GM21381 (cell line): Measurements from ENCODE around the gene SLC25A13.

Source experiments
- ATAC-seq: cut with Tn5 transposase; IDR thresholded peaks from one replicate; pipeline ENCODE4 v1.9.1; 2021; ENCODE audit warnings: mild to moderate bottlenecking, moderate library complexity; ENCODE audit not compliant: unreplicated experiment

Gene SLC25A13

DNA sequence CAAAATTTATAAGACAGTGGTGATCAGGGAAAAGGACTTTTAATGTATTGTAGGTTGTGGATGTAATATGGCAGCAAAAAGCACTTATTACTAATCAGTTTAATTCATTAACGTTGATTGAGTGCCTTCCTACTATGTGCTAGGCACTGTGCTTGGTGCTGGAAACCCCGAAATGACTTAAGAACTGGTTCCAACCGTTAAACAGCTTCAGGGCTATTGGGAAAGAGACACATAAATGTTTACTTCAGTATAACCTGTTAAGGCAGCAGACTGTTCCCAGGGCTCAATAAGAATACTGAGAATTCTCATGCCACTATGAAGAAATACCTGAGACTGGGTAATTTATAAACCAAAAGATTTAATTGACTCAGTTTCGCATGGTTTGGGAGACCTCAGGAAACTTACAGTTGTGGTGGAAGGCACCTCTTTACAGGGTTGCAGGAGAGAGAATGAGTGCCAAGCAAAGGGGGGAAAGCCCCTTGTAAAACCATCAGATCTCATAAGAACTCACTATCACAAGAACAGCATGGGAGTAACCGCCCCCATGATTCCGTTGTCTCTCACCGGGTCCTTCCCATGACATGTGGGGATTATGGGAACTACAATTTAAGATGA, 1.1 kb upstream of the SLC25A13 start:
- no peak for ATAC-seq

DNA sequence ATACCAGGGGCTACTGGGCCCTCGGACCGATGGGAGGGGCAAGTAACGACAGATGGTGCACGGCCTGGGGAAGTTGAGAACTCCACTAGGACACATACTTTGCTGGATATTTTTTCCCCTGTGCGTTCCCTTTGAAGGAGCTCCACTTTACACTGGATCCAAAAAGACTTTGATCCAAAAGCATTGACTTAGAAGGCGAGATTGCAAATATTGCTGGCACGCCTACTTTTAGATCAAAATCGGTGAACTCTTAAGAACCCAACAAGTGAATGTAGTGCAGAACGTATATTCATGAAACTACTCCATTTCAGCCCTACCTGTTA, 436 bp upstream of the SLC25A13 start:
- ATAC-seq = no peak

DNA sequence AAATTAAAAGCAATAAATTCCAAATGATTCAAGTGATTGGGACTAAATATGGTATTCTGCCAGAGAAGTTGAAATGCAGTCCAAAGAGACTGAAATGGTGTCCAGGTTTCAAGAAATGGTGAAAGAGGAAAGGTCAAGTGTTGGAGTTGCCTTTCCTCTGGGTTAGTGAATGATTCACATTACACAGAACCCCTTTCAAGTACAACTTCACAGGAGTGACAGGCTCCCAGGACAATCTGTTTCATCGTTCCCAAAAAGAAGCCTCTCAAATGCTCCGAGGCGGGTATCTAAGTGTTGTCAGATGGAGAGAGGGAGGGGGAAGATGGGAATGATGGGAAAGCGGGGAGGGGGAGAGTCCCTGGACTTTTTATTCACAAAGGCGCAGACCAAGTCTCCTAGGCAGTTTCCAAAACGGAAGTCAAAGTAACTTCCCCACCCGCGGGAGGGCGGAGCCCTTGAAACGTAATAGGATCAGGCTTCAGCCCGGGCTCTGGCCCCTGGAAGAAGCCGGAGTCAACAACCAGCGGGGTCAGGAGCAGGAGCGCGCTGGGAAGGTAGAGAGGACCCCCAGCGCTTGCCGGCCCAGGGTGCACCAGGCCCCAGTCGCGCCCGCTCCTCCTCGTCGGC, 754 bp downstream of the SLC25A13 start:
- ATAC-seq = peak; percentile 41

DNA sequence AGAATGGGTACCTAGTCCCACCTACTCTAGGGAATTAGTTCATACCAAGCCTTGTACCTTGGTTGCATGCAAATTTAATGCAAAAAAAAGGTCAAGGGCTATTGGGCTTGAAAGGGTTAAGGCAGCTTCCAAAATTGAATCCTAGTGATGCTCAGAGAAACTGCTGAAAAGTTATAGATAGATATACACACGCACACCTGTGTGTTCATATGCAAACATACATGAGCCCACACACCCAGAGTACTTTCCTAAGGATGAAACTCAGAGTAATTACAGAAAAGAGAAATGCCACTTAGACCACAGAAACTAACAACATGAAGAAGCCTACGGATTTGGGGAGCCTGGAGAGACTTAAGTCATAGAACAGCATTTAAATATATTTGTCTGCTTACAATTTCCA, 1.5 kb downstream of the SLC25A13 start:
- peak; percentile 40 for ATAC-seq

DNA sequence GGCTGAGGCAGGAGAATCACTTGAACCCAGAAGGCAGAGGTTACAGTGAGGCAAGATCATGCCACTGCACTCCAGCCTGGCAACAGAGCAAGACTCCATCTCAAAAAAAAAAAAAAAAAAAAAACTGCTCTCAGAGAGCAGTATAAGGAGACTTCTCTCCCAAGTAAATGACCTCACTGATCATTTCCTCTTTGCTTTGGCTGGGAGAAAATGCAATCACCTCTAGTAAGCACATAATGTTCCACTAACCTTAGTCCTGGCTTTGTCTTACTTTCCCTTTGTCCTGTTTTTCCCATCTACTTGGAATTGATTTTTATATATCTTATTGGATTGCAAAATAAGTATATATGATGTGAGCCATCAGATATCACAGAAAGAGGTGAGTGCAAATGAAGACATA, 2.5 kb downstream of the SLC25A13 start:
- ATAC-seq = no peak

DNA sequence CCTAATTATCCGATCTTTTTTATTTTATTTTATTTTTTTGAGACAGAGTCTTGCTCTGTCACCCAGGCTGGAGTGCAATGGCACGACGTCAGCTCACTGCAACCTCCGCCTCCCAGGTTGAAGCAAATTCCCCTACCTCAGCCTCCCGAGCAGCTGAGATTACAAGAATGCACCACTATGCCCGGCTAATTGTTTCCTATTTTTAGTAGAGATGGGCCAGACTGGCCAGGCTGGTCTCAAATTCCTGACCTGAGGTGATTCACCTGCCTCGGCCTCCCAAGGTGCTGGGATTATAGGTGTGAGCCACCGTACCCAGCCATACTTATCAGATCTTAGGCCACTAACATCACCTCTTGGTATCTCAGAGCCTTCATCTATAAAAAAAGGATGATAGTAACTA, 4.9 kb downstream of the SLC25A13 start:
- ATAC-seq = no peak

DNA sequence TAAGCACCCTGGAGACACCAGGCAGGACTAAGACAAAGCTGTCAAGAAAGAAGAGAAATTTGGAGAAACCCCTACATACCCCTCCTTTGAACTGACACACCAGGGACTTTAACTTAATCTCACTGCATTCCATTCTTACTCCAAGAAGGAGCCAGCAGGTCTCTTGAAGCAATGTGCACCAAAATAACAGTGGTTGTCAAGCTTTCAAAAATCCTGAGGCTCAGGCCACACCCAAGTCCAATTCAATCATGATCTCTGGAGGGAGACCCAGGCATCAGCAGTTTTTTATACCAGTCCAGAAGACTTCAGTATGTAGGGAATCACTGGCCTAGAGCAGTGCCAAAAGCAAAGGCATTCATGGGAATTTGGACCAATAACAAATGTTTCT, 6.8 kb downstream of the SLC25A13 start:
- no peak for ATAC-seq

DNA sequence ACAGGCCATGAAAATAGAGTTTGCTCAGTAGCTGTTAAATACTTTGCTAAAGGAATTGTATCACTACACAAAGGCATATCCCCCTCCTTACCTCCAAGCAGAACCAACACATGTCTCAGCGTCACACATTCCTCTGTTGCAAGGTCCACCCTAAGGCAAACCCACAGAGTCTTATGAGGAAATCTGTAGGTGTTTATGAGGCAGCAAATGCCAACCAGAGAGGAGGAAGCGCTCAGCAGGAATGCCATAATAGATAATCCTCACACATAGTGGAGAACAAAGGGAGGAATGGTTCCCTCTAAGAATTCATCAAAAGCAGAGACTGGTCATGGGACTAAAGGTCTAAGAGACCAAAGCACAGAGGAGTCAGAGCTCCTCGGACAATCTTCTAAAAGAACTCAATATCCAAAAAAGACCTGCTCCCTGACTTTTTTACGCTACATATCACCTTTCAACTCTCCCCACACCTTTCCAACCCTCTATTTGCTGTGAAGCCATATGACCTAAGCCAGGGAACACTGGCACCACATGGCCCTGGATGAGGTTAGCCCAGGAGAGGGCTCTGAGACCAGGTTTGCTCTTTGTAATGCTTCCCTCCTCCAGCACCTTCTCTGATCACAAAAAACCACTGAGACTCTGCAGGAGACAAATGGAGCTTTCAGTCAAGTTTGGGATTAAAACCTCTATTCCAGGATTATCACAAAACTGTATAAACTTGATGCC, 7.3 kb downstream of the SLC25A13 start:
- ATAC-seq = no peak

DNA sequence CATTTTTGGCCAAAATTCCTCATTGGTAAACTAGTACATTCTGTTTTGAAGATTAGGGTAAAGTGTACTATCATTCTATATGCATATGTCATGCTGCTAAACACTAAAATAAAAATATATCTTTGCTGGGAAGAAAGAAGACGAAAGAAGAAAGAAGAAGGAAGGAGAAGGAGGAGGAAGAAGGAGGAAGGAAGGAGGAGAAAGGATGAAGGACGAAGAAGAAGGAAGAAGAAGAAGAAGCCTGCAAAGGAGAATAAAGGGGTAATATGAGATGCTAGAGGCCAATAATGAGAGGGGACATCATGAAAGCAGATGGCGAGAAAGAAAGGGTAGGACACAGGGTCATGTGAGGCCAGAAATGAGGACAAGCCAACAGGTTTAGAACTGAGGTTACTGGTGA, 8.0 kb downstream of the SLC25A13 start:
- no peak for ATAC-seq

DNA sequence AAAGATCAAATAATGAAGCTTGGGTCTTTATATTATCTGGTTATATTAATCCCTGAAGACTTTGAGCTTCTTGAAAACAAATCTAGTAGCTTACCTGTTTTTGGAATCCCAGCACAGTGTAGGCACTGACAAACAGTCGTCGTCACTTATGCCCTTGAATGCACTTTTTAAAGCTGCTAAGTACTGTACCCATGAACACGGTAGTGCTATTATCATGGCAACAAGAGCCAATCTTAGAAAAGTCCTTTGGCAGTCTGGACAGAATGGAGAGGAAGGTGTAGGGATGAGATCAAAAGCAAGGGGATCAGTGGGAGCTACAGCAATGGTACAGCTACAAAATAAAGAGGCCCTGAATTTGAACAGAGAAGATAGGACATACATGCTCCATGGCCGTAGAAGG, 9.4 kb downstream of the SLC25A13 start:
- ATAC-seq = no peak

DNA sequence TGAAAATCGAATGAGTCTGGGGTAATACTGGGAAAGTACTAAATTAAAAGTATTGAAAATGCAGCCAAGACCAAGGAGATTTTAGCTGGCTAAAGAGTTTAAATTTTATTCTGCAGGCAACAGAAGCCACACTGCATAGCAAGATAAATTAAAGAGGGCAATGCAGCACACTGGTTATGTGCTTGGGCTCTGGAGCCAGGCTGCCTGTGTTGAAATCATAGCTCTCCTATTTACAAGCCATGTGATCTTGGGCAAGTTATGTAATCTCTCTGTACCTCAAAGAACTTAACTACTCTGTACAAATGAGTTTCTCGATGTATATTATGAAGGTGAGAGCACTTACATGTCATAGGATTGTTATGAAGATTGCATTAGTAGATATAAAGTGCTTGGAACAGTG, 9.9 kb downstream of the SLC25A13 start:
- no peak for ATAC-seq

DNA sequence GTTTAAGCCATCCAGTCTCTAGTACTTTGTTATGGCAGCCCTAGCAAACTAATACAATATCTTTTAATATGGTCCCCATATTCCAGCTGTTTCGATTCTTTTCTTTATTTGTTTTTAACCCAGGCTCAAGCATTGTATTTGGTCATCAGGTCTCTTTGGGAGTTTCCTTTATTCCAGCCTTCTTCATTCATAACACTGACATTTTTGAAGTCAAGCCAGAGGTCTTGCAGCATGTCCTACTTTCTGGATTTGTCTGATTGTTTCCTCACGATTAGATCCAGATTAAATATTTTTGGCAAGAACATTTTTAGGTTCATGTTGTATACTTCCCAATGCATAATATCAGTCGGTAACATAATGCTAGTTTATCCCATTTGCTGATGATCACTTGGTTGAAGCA, 11.8 kb downstream of the SLC25A13 start:
- no peak for ATAC-seq

DNA sequence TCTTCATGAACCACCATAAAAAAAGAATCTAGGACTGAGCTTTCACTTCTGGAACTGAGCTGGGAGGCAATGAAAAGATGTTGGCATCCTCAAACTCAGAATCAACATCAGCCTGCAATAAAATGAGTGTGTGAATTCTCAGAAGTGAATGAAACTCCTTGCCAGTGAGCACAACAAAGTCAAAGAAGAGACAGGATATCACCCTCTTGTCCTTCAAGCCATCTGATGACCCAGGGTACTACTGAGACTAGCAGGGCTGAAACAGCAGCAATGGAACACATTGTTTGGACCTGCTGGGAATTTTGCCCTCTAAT, 13.0 kb downstream of the SLC25A13 start:
- no peak for ATAC-seq

DNA sequence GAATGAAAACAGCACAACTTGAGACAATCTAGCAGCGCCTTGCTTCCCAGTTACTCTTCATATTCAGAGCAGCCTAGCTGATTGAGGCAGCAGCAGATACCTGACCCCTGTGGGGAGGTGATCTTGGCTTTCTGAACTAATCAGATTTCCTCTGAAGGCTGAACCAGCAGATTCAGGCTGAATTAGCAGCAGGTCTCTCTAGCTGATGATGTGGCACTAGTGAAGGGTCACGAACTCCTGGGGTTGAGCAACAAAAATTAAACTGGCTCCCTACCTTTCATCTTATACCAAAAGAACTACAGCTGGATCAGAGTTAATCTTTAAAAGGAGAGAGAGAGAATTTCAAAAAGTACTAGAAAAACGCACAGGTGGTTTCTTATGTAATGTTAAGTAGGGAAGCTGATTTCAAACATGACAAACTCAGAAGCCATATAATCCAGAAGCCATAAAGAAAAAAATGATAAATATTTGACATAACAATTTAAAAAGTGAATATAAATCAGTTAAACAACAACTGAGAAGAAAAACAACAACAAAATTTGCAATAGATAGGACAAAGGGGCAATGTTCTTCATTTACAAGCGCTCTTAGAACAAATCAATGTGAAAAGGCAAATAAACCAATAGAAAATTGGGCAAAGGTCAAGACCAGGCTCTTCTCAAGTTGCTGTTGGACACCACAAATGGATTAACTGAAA, 13.5 kb downstream of the SLC25A13 start:
- ATAC-seq = no peak

DNA sequence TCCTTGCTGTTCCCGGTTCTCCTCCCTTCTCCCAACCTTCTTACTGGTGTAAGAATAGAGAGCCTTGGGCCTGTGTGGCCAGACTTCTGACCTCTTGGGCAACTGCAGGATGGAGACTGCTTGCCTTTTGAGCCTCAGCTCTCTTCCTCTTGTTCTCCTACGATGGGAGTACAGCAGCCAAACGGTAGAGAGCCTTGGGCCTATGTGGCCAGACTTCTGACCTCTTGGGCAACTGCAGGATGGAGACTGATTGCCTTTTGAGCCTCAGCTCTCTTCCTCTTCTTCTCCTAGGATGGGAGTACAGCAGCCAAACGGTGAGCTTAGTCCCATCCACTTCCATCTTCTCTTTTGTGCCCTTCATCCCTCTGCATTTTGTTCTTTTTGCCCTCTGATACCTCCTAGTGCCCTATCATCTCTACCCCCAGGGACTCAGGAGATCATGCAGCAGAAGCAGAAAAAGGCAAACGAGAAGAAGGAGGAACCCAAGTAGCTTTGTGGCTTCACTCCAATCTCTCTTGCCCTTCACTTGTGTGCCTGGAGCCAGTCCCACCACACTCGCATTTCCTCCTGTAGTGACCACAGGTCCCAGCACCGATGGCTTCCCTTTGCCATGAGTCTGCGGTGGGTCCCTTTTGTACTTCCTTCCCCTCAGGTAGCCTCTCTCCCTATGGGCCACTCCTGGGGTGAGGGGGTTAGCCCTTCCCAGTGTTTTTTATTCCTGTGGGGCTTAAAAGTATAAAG, 15.3 kb downstream of the SLC25A13 start:
- ATAC-seq = no peak

DNA sequence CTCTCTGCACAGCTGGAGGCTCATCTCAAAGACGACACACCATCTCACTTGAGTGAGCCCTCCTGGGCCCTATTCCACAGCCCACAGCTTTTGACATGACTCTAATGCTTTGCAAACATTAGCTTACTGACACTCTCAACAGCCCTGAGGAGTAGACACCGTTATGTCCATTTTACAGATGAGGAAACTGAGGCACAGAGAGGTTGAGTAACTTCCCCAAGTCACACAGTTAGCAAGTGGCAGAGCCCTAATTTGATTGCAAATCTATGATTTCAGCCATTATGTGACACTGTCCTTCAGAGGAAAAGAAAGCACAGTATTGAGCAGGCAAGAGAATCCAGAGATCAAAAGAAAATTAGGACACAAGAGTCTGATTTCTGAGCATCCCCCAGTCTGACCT, 16.0 kb downstream of the SLC25A13 start:
- ATAC-seq = no peak

DNA sequence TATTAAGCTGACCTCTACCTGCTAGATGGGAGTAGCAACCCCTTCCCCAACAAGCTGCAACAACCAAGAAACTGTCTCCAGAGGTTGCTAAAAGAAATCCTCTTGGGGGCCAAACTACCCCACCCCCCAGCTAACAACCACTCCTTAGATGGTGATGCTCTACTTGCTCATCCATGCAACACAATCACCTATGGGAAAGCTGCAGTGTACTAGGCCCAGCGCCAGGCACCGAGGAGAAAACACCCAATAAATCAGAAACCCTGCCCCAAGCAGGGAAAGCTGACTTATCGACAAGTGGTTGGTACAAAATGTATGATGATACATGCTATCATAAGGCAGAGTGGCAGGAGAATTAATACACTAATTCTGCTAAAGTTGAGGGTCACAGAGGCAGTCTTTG, 17.3 kb downstream of the SLC25A13 start:
- ATAC-seq = no peak

DNA sequence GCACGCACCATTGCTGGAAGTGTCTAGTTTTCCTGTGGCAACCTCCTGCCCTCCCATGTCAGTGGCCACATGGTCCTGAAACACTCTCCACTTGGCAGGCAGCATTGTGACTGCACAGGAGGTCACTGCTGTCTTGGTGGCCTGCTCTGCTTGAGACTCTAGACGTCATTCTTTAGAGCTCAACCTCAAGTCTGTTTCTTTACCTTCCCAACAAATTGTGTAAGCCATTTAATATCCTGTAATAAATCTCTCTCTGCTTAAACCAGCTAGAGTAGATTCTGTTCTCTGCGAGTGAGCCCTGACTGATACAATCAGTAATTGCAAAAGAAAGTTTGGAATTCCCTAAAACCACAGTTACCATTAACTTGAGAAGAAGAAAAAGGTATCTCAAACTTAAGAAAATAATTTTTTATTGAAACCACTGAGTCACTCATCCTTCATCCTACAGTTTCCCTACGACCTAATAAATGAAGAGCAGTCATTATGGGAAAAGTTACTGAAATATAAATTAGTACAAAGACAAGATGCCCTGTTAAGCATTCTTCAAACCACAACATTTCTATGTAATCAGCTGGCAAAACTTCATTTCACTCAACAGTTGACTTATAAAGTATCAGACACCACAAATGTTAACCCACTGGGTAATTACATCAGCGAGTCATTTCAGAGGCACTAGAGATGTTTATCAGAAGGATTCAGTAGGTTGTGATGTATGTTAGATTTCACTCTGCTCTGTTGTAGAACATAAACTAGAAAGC, 18.0 kb downstream of the SLC25A13 start:
- no peak for ATAC-seq

DNA sequence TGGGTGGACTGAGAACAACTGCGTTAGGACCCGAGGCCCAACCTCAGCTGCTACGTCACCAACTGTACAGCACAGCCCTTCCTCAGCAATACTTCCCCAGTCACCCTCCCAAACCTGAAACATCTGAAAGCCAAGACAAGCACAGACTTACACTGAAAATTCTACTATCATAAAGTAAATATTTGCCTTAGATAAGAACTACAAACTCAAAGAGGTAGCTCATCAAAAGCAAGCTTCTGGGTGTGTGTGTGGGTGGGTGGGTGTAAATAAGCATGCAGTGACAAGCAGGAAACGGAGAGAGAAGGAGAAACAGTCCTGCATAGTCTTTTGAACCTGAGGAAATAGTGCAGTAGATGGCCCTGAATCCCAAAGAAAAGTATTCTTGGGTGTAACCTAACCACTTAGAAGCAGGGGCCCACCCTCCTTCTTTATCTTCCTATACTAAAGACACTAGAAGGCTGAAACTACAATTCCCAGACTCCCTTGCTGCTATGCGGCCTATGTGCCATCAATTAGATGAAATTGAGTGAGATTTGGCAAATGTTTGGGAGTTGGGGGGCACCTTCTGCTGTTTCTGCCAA, 18.7 kb downstream of the SLC25A13 start:
- ATAC-seq = no peak

DNA sequence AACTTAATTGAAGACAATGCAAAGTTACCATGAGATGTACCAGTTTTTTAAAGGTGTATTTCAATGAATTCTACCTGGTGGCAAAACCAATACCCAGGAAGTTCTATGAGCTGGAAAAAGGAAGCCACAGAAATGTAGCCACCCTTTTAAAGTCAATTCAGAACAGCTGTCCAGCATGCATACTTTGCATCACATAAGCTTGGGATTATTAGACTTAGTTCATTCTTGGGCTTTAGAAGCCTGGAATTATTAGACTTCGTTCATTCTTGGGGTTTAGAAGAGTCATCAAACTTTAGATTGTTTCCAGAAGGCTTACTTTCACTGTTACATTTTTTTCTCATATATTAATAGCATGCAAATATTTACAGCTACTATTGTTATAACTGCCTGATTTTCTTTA, 20.9 kb downstream of the SLC25A13 start:
- no peak for ATAC-seq
